Liver (tissue), 9 donors: ENCODE results near the gene NOP58. TPM values are rescaled to one million over a fixed set of nuclear protein-coding genes. Genes with fewer than 3 reads are reported as not detected.
A peak's percentile ranks its signal among the peaks of the same experiment; 100 is the strongest.
"Not testable (repeated sequence)": the region's sequence is repeated elsewhere in the genome, so short reads cannot be mapped to it uniquely, and the experiment has no call there.

ENCODE experiments used
- DNase-seq: peaks from one replicate; pipeline ENCODE4 v3.0.0-alpha.2; 2017; ENCODE audit warnings: low spot score
- H3K27ac ChIP-seq, 2 donors: one replicate each; pipeline ENCODE4 v1.7.0; 2013; ENCODE audit warnings: inconsistent platforms in 2 of 2, low read length in 2 of 2, control low read depth in 1 of 2, low read depth in 1 of 2, mild to moderate bottlenecking in 1 of 2
- H3K27me3 ChIP-seq, 4 donors: one replicate each; pipeline versions ENCODE4 v1.6.1 to v1.7.0; 2013; ENCODE audit warnings: low read length in 3 of 4, inconsistent platforms in 1 of 4, mild to moderate bottlenecking in 1 of 4, moderate library complexity in 1 of 4; ENCODE audit not compliant: control insufficient read depth in 4 of 4, insufficient read depth in 4 of 4
- H3K36me3 ChIP-seq, 4 donors: one replicate each; pipeline versions ENCODE4 v1.6.1 to v1.7.0; 2013; ENCODE audit warnings: low read length in 3 of 4, mild to moderate bottlenecking in 3 of 4, low read depth in 1 of 4, moderate library complexity in 1 of 4; ENCODE audit not compliant: control insufficient read depth in 4 of 4, insufficient read depth in 3 of 4
- H3K4me1 ChIP-seq, 4 donors: one replicate each; pipeline versions ENCODE4 v1.6.1 to v1.7.0; 2013; ENCODE audit warnings: low read length in 3 of 4, mild to moderate bottlenecking in 3 of 4, moderate library complexity in 1 of 4; ENCODE audit not compliant: control insufficient read depth in 4 of 4, insufficient read depth in 4 of 4
- H3K4me3 ChIP-seq, 3 donors: one replicate each; pipeline versions ENCODE4 v1.6.1 to v1.7.0; 2013; ENCODE audit warnings: low read length in 3 of 3, control low read depth in 1 of 3, low read depth in 1 of 3, mild to moderate bottlenecking in 1 of 3
- H3K9ac ChIP-seq, 2 donors: one replicate each; pipeline ENCODE4 v1.7.0; 2013; ENCODE audit warnings: low read length in 2 of 2, mild to moderate bottlenecking in 2 of 2, moderate library complexity in 2 of 2, control low read depth in 1 of 2, low read depth in 1 of 2
- H3K9me3 ChIP-seq, 4 donors: one replicate each; pipeline versions ENCODE4 v1.6.1 to v1.7.0; 2013; ENCODE audit warnings: low read length in 3 of 4; ENCODE audit not compliant: control insufficient read depth in 4 of 4
- HNF4A ChIP-seq, 2 donors: conservative IDR thresholded peaks; 2 replicates each; pipeline ENCODE4 v1.6.1; 2016; ENCODE audit warnings: antibody characterized with exemption in 2 of 2, mild to moderate bottlenecking in 2 of 2
- YY1 ChIP-seq: IDR thresholded peaks from 2 replicates; pipeline ENCODE4 v1.6.1; 2016; ENCODE audit warnings: antibody characterized with exemption, mild to moderate bottlenecking
- WGBS: extraction: QIAGEN DNeasy Blood & Tissue Kit; methylation state at CpG from one replicate; pipeline ENCODE4 v1.1.7; 2013; 5-methylcytosine and 5-hydroxymethylcytosine counted together
- polyA plus RNA-seq, 2 donors: library from polyadenylated mRNA; stranded (reverse) in 1 of 2; unstranded in 1 of 2; fragments of 200-250 nt in 1 of 2; fragments of >200 nt in 1 of 2; fragmentation: Nextera tagmentation in 1 of 2; extraction: Ambion mirVana in 1 of 2; gene quantifications; one replicate each; pipeline versions ENCODE4 v1.2.1 to v1.2.3, GENCODE V29; 2013 to 2015
- total RNA-seq, 2 donors: library from RNA; depleted of rRNA; stranded (reverse); fragments of >200 nt; gene quantifications; one replicate each; pipeline ENCODE4 v1.2.3, GENCODE V29; 2014
- TF ChIP-seq, protein P1 (sequence below): IDR thresholded peaks from 2 replicates; pipeline ENCODE4 v1.6.1; 2016; ENCODE audit warnings: antibody characterized with exemption
- TF ChIP-seq, protein P2 (sequence below): IDR thresholded peaks from 2 replicates; pipeline ENCODE4 v1.6.1; 2016; ENCODE audit warnings: antibody characterized with exemption, mild to moderate bottlenecking
- donor health status: healthy.
- donor health status: healthy.
- donor health status: healthy.
- donor health status: healthy.
- donor health status: healthy.

Gene NOP58
- total and polyA plus RNA-seq, 4 donors = 20.7 to 54.1 (median 36.8) TPM

- no peak for DNase-seq
- no peak overlapping the region for H3K9ac ChIP-seq
- no peak overlapping the region for H3K4me3 ChIP-seq
- peak; percentile 42 to 51 for TF ChIP-seq HNF4A (conservative IDR thresholded peaks at IDR 0.05)
- TF ChIP-seq, protein P1, sequence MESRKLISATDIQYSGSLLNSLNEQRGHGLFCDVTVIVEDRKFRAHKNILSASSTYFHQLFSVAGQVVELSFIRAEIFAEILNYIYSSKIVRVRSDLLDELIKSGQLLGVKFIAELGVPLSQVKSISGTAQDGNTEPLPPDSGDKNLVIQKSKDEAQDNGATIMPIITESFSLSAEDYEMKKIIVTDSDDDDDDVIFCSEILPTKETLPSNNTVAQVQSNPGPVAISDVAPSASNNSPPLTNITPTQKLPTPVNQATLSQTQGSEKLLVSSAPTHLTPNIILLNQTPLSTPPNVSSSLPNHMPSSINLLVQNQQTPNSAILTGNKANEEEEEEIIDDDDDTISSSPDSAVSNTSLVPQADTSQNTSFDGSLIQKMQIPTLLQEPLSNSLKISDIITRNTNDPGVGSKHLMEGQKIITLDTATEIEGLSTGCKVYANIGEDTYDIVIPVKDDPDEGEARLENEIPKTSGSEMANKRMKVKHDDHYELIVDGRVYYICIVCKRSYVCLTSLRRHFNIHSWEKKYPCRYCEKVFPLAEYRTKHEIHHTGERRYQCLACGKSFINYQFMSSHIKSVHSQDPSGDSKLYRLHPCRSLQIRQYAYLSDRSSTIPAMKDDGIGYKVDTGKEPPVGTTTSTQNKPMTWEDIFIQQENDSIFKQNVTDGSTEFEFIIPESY = no peak
- 72% methylated on average over 9 of the region's 9 CpGs for WGBS
- peaks cover 4 to 17% (median 8%) of the 10 kb centered on the region in 4 donors for H3K4me1 ChIP-seq
- no peaks in the 10 kb centered on the region for H3K27me3 ChIP-seq
- H3K27ac ChIP-seq = no peak overlapping the region
- no peaks in the 10 kb centered on the region for H3K36me3 ChIP-seq
- no peaks in the 10 kb centered on the region for H3K9me3 ChIP-seq
Measured at GRCh38 chr2:202269585-202269984, 4.0 kb downstream of the NOP58 start.

GRCh38 chr2:202270487-202270886 lies 4.9 kb downstream of the NOP58 start:
- Histone ChIP-seq H3K36me3 (peaks cover 0 to 3% (median 0%) of the 10 kb centered on the region in 4 donors), H3K4me3 (no peak overlapping the region), H3K9ac (no peak overlapping the region), H3K4me1 (peaks cover 4 to 17% (median 9%) of the 10 kb centered on the region in 4 donors), H3K27ac (no peak overlapping the region), H3K27me3 (no peaks in the 10 kb centered on the region), H3K9me3 (no peaks in the 10 kb centered on the region)
- DNase-seq = no peak
- no peak for TF ChIP-seq YY1
- TF ChIP-seq, protein P2, sequence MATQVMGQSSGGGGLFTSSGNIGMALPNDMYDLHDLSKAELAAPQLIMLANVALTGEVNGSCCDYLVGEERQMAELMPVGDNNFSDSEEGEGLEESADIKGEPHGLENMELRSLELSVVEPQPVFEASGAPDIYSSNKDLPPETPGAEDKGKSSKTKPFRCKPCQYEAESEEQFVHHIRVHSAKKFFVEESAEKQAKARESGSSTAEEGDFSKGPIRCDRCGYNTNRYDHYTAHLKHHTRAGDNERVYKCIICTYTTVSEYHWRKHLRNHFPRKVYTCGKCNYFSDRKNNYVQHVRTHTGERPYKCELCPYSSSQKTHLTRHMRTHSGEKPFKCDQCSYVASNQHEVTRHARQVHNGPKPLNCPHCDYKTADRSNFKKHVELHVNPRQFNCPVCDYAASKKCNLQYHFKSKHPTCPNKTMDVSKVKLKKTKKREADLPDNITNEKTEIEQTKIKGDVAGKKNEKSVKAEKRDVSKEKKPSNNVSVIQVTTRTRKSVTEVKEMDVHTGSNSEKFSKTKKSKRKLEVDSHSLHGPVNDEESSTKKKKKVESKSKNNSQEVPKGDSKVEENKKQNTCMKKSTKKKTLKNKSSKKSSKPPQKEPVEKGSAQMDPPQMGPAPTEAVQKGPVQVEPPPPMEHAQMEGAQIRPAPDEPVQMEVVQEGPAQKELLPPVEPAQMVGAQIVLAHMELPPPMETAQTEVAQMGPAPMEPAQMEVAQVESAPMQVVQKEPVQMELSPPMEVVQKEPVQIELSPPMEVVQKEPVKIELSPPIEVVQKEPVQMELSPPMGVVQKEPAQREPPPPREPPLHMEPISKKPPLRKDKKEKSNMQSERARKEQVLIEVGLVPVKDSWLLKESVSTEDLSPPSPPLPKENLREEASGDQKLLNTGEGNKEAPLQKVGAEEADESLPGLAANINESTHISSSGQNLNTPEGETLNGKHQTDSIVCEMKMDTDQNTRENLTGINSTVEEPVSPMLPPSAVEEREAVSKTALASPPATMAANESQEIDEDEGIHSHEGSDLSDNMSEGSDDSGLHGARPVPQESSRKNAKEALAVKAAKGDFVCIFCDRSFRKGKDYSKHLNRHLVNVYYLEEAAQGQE = no peak
- 86% methylated on average over 3 of the region's 3 CpGs for WGBS

- DNase-seq, H3K9me3 ChIP-seq, H3K4me3 ChIP-seq, H3K27me3 ChIP-seq, H3K9ac ChIP-seq: not testable (repeated sequence)
- 91% methylated on average over 11 of the region's 11 CpGs for WGBS
- H3K36me3 ChIP-seq = peaks cover 3 to 26% (median 10%) of the 10 kb centered on the region in 4 donors
- peaks cover 0 to 12% (median 6%) of the 10 kb centered on the region in 4 donors for H3K4me1 ChIP-seq
- peak overlapping the region; percentile 20 to 33 for H3K27ac ChIP-seq
Measured at GRCh38 chr2:202276078-202276720, 10.6 kb downstream of the NOP58 start.
